ENCODE measurements around the gene APPBP2. TPM values are rescaled to one million over a fixed set of nuclear protein-coding genes. Genes with fewer than 3 reads are reported as not detected.

The APPBP2 gene
- total RNA-seq, 2 experiments from 2014 or later: 18.5 to 18.7 TPM

- peaks cover 5% of the 10 kb centered on the region for H3K4me1 Mint-ChIP-seq (ENCODE audit: low read depth)
- H3K27ac ChIP-seq (ENCODE audit: low read depth in 1 of 2, low read length in 2 of 2): no peak overlapping the region
- no peaks in the 10 kb centered on the region for H3K36me3 ChIP-seq (ENCODE audit: insufficient read depth, low read length)
- no peak for ATAC-seq (ENCODE audit: poor library complexity)
- POLR2A ChIA-PET: no interaction called here
- no peaks in the 10 kb centered on the region for H3K9me3 Mint-ChIP-seq
- peaks cover 5% of the 10 kb centered on the region for H3K4me1 ChIP-seq (ENCODE audit: insufficient read depth, low read length)
- intact Hi-C loops (cut with DNase I, micrococcal nuclease): no loop called here
- no peak overlapping the region for H3K4me3 ChIP-seq (ENCODE audit: low read length)
- CTCF ChIA-PET: no interaction called here
- H3K27ac Mint-ChIP-seq: no peak overlapping the region
- H3K27me3 Mint-ChIP-seq: peaks cover 5% of the 10 kb centered on the region
- H3K4me3 Mint-ChIP-seq: no peak overlapping the region
- H3K36me3 Mint-ChIP-seq (ENCODE audit: low read depth): no peaks in the 10 kb centered on the region
- no peaks in the 10 kb centered on the region for H3K27me3 ChIP-seq (ENCODE audit: control insufficient read depth in 1 of 2, insufficient read depth in 2 of 2, low read length in 2 of 2)
- no peak for TF ChIP-seq CTCF (IDR thresholded peaks at IDR 0.05)
- H3K9me3 ChIP-seq (ENCODE audit: control insufficient read depth in 1 of 2, insufficient read depth in 1 of 2, low read length in 2 of 2): no peaks in the 10 kb centered on the region
- no peak for DNase-seq
These were observed 109.6 kb downstream of the APPBP2 start for GRCh38 chr17:60416368-60416925.

- no peak for ATAC-seq (ENCODE audit: poor library complexity)
- Mint-ChIP-seq H3K9me3 (no peaks in the 10 kb centered on the region), H3K4me1 (ENCODE audit: low read depth) (no peaks in the 10 kb centered on the region), H3K27ac (no peak overlapping the region), H3K36me3 (ENCODE audit: low read depth) (no peaks in the 10 kb centered on the region), H3K4me3 (no peak overlapping the region), H3K27me3 (peaks cover 5% of the 10 kb centered on the region)
- no peaks in the 10 kb centered on the region for H3K27me3 ChIP-seq (ENCODE audit: control insufficient read depth in 1 of 2, insufficient read depth in 2 of 2, low read length in 2 of 2)
- no peak overlapping the region for H3K4me3 ChIP-seq (ENCODE audit: low read length)
- intact Hi-C loops (cut with DNase I, micrococcal nuclease): no loop called here
- POLR2A ChIA-PET: no interaction called here
- H3K9me3 ChIP-seq (ENCODE audit: control insufficient read depth in 1 of 2, insufficient read depth in 1 of 2, low read length in 2 of 2): no peaks in the 10 kb centered on the region
- H3K36me3 ChIP-seq (ENCODE audit: insufficient read depth, low read length): no peaks in the 10 kb centered on the region
- no peak overlapping the region for H3K27ac ChIP-seq (ENCODE audit: low read depth in 1 of 2, low read length in 2 of 2)
- DNase-seq: no peak
- TF ChIP-seq CTCF (IDR thresholded peaks at IDR 0.05): no peak
- no peaks in the 10 kb centered on the region for H3K4me1 ChIP-seq (ENCODE audit: insufficient read depth, low read length)
- CTCF ChIA-PET: no interaction called here
These were observed 110.9 kb downstream of the APPBP2 start for GRCh38 chr17:60415146-60415545.

DNA sequence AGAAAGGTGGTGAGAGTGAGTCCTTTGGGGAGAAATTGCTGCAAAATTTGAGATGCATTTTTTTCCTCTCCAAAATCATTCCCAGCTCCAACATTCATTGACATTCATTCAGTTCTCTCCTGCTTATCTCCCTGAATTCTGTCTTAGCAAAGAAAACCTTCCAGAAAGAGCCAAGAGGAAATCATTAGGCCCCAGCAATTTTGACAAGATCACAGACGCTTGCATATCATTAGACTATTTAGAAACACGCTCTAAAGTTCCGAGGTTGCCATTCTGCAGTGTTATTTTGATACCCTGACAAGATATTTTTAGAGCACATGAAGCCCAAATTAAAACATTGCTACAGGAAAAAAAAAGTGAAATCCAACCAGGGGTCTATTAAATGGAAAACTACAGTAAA lies 113.3 kb downstream of the APPBP2 start:
- intact Hi-C loops (cut with DNase I, micrococcal nuclease): no loop called here
- ATAC-seq (ENCODE audit: poor library complexity): no peak
- no peaks in the 10 kb centered on the region for H3K9me3 ChIP-seq (ENCODE audit: control insufficient read depth in 1 of 2, insufficient read depth in 1 of 2, low read length in 2 of 2)
- ChIA-PET CTCF (no interaction called here), POLR2A (interaction anchor here (1.3 kb wide), 1 partner anchor 20 kb away, joined by 4 read pairs; the partner anchor contains the start of gene USP32)
- H3K36me3 ChIP-seq (ENCODE audit: insufficient read depth, low read length): no peaks in the 10 kb centered on the region
- H3K27me3 Mint-ChIP-seq: peaks cover 5% of the 10 kb centered on the region
- no peaks in the 10 kb centered on the region for H3K4me1 Mint-ChIP-seq (ENCODE audit: low read depth)
- no peaks in the 10 kb centered on the region for H3K4me1 ChIP-seq (ENCODE audit: insufficient read depth, low read length)
- no peak for DNase-seq
- no peaks in the 10 kb centered on the region for H3K27me3 ChIP-seq (ENCODE audit: control insufficient read depth in 1 of 2, insufficient read depth in 2 of 2, low read length in 2 of 2)
- H3K36me3 Mint-ChIP-seq (ENCODE audit: low read depth): no peaks in the 10 kb centered on the region
- no peak overlapping the region for H3K27ac Mint-ChIP-seq
- no peak overlapping the region for H3K27ac ChIP-seq (ENCODE audit: low read depth in 1 of 2, low read length in 2 of 2)
- no peaks in the 10 kb centered on the region for H3K9me3 Mint-ChIP-seq
- H3K4me3 Mint-ChIP-seq: no peak overlapping the region
- TF ChIP-seq CTCF (IDR thresholded peaks at IDR 0.05): no peak
- H3K4me3 ChIP-seq (ENCODE audit: low read length): no peak overlapping the region

All from CD4-positive, alpha-beta T cell (primary cell).